H1 (cell line): ENCODE measurements around the gene EFHB. TPM values are rescaled to one million over a fixed set of nuclear protein-coding genes. Genes with fewer than 3 reads are reported as not detected.

Experiments
- CTCF ChIA-PET: fragments of 300-600 bp; sonication (Branson Sonifier 250); formaldehyde crosslinking; loops from one replicate; lab custom pipeline; 2021; ENCODE audit not compliant: partially characterized antibody; lab: Charles Lee
- POLR2A ChIA-PET: fragments of 300-600 bp; sonication (Branson Sonifier 250); formaldehyde crosslinking; loops from one replicate; lab custom pipeline; 2021; ENCODE audit warnings: inconsistent platforms; ENCODE audit not compliant: partially characterized antibody; lab: Charles Lee
- DNase-seq, 2 experiments: peaks; one replicate each; pipeline versions ENCODE4 v3.0.0 to v3.0.0-alpha.2; 2010 to 2022; ENCODE audit warnings: low spot score in 2 of 2, low read depth in 1 of 2, mixed read lengths in 1 of 2
- FAIRE-seq: peaks from 2 replicates; lab custom pipeline; 2011; peaks lifted over from hg19 to GRCh38; lab: Jason Lieb, UNC
- H2AFZ ChIP-seq: 2 replicates; pipeline ENCODE4 v1.8.1; 2012; ENCODE audit warnings: low read length, inconsistent platforms
- H2AK5ac ChIP-seq: 2 replicates; pipeline ENCODE4 v1.6.1; 2013; ENCODE audit warnings: low read depth, low read length
- H2BK120ac ChIP-seq: replicated peaks from 2 replicates; pipeline ENCODE3; 2013; ENCODE audit warnings: low read depth, low read length, inconsistent platforms
- H2BK12ac ChIP-seq: 2 replicates; pipeline ENCODE4 v1.6.1; 2013; ENCODE audit warnings: low read depth, low read length
- H2BK15ac ChIP-seq: 2 replicates; pipeline ENCODE4 v1.6.1; 2013; ENCODE audit warnings: low read length
- H2BK20ac ChIP-seq: 2 replicates; pipeline ENCODE4 v1.6.1; 2013; ENCODE audit warnings: low read length
- H2BK5ac ChIP-seq: 2 replicates; pipeline ENCODE4 v1.6.1; 2013; ENCODE audit warnings: low read depth, low read length
- H3K14ac ChIP-seq: 2 replicates; pipeline ENCODE4 v1.6.1; 2013; ENCODE audit warnings: inconsistent platforms; ENCODE audit not compliant: insufficient read length
- H3K18ac ChIP-seq: 2 replicates; pipeline ENCODE4 v1.6.1; 2013; ENCODE audit warnings: low read length; ENCODE audit errors: extremely low read depth
- H3K23ac ChIP-seq: 2 replicates; pipeline ENCODE4 v1.6.1; 2013; ENCODE audit warnings: inconsistent platforms; ENCODE audit not compliant: insufficient read length
- H3K23me2 ChIP-seq: 2 replicates; pipeline ENCODE4 v1.6.1; 2013; ENCODE audit warnings: low read depth, low read length
- H3K27ac ChIP-seq: 2 replicates; pipeline ENCODE4 v1.6.1; 2011; ENCODE audit warnings: low read depth, low read length, inconsistent platforms
- H3K27me3 ChIP-seq, 4 experiments: replicated peaks in 1 of 4; 1 replicate in 1 of 4; 2 replicates in 3 of 4; pipeline versions ENCODE4 v1.6.1 to v1.8.1; 2011 to 2013; ENCODE audit warnings: low read length in 3 of 4, mild to moderate bottlenecking in 3 of 4, inconsistent platforms in 2 of 4, mixed read lengths in 2 of 4, moderate library complexity in 1 of 4; ENCODE audit not compliant: control insufficient read depth in 3 of 4, insufficient read depth in 3 of 4; ENCODE audit errors: extremely low read depth in 1 of 4
- H3K36me3 ChIP-seq, 4 experiments: 2 replicates each; pipeline versions ENCODE4 v1.6.1 to v1.8.1; 2011 to 2013; ENCODE audit warnings: mild to moderate bottlenecking in 4 of 4, low read length in 3 of 4, moderate library complexity in 2 of 4, control low read depth in 1 of 4, inconsistent platforms in 1 of 4; ENCODE audit not compliant: insufficient read depth in 4 of 4, control insufficient read depth in 2 of 4
- H3K4ac ChIP-seq: replicated peaks from 2 replicates; pipeline ENCODE3; 2013; ENCODE audit warnings: low read length, low read depth, mixed read lengths, inconsistent platforms; ENCODE audit not compliant: insufficient read length
- H3K4me1 ChIP-seq, 4 experiments: replicated peaks in 1 of 4; 1 replicate in 1 of 4; 2 replicates in 3 of 4; pipeline versions ENCODE4 v1.6.1 to v1.8.1; 2011 to 2013; ENCODE audit warnings: low read length in 3 of 4, inconsistent platforms in 2 of 4, mixed read lengths in 1 of 4; ENCODE audit not compliant: insufficient read depth in 4 of 4, control insufficient read depth in 3 of 4
- H3K4me2 ChIP-seq, 2 experiments: 2 replicates each; pipeline versions ENCODE4 v1.6.1 to v1.8.1; 2011 to 2013; ENCODE audit warnings: low read depth in 2 of 2, low read length in 2 of 2, control low read depth in 1 of 2, inconsistent platforms in 1 of 2, mild to moderate bottlenecking in 1 of 2; ENCODE audit not compliant: insufficient read depth in 1 of 2
- H3K4me3 ChIP-seq, 4 experiments: fragments of 200-600, 300-600 bp in 1 of 4; sonication (generic), shearing (Covaris generic), sonication (Bioruptor Twin) in 1 of 4; 2 replicates each; pipeline versions ENCODE4 v1.5.1 to v1.8.1; 2011 to 2016; ENCODE audit warnings: low read length in 4 of 4, low read depth in 3 of 4, control low read depth in 2 of 4, inconsistent platforms in 2 of 4, mild to moderate bottlenecking in 2 of 4, mixed read lengths in 1 of 4, moderate library complexity in 1 of 4; ENCODE audit not compliant: insufficient read depth in 2 of 4; ENCODE audit errors: extremely low read depth in 1 of 4
- H3K56ac ChIP-seq: replicated peaks from 2 replicates; pipeline ENCODE3; 2013; ENCODE audit warnings: low read depth, mild to moderate bottlenecking, mixed read lengths, low read length, inconsistent platforms; ENCODE audit not compliant: insufficient read length
- H3K79me1 ChIP-seq: 2 replicates; pipeline ENCODE4 v1.6.1; 2013; ENCODE audit warnings: low read depth, low read length, control low read depth
- H3K79me2 ChIP-seq, 2 experiments: 2 replicates each; pipeline versions ENCODE4 v1.6.1 to v1.8.1; 2012 to 2013; ENCODE audit warnings: low read length in 2 of 2, mild to moderate bottlenecking in 2 of 2, inconsistent platforms in 1 of 2; ENCODE audit not compliant: insufficient read depth in 2 of 2, control insufficient read depth in 1 of 2
- H3K9ac ChIP-seq, 4 experiments: replicated peaks in 1 of 4; 1 replicate in 1 of 4; 2 replicates in 3 of 4; pipeline versions ENCODE4 v1.6.1 to v1.8.1; 2011 to 2013; ENCODE audit warnings: low read depth in 3 of 4, low read length in 3 of 4, control low read depth in 2 of 4, mild to moderate bottlenecking in 2 of 4, moderate library complexity in 2 of 4, inconsistent platforms in 1 of 4; ENCODE audit errors: extremely low read depth in 1 of 4
- H3K9me3 ChIP-seq, 2 experiments: 2 replicates each; pipeline versions ENCODE4 v1.6.1 to v1.8.1; 2012 to 2013; ENCODE audit warnings: mild to moderate bottlenecking in 2 of 2, moderate library complexity in 2 of 2, control low read depth in 1 of 2, inconsistent platforms in 1 of 2, low read depth in 1 of 2, low read length in 1 of 2, mixed read lengths in 1 of 2; ENCODE audit not compliant: insufficient read depth in 2 of 2
- H4K20me1 ChIP-seq, 2 experiments: replicated peaks in 1 of 2; 2 replicates each; pipeline versions ENCODE3 to v1.8.1; 2011 to 2013; ENCODE audit warnings: inconsistent platforms in 2 of 2, low read length in 2 of 2, mild to moderate bottlenecking in 1 of 2; ENCODE audit not compliant: insufficient read depth in 2 of 2, control insufficient read depth in 1 of 2
- H4K5ac ChIP-seq: 2 replicates; pipeline ENCODE4 v1.6.1; 2013; ENCODE audit warnings: low read length, low read depth, mixed read lengths, inconsistent platforms; ENCODE audit not compliant: insufficient read length
- H4K8ac ChIP-seq: 2 replicates; pipeline ENCODE4 v1.8.0; 2013; ENCODE audit warnings: mild to moderate bottlenecking, moderate library complexity, low read length, inconsistent platforms; ENCODE audit not compliant: insufficient read depth; ENCODE audit errors: extremely low read depth
- H4K91ac ChIP-seq: replicated peaks from 2 replicates; pipeline ENCODE3; 2013; ENCODE audit warnings: low read length, mixed read lengths, inconsistent platforms; ENCODE audit not compliant: insufficient read length
- BACH1 ChIP-seq: IDR thresholded peaks from 2 replicates; pipeline ENCODE4 v1.6.1; 2012; ENCODE audit warnings: low read length, improper control_type of control experiment
- CBX5 ChIP-seq: fragments of 300-800, 300-1000 bp; sonication (generic); IDR thresholded peaks from 2 replicates; pipeline ENCODE4 v1.7.1; 2016; ENCODE audit warnings: antibody characterized with exemption, low read length, low read depth
- CHD1 ChIP-seq: IDR thresholded peaks from 2 replicates; pipeline ENCODE4 v1.6.1; 2012; ENCODE audit warnings: low read depth, low read length, improper control_type of control experiment
- CREB1 ChIP-seq: IDR thresholded peaks from 2 replicates; pipeline ENCODE4 v1.6.1; 2012; ENCODE audit warnings: inconsistent platforms
- GABPA ChIP-seq: IDR thresholded peaks from 2 replicates; pipeline ENCODE4 v1.6.1; 2011; ENCODE audit warnings: mild to moderate bottlenecking, low read length, moderate library complexity, borderline replicate concordance; ENCODE audit not compliant: insufficient read depth
- POLR2A ChIP-seq, 2 experiments: IDR thresholded peaks; 1 replicate in 1 of 2; 2 replicates in 1 of 2; pipeline ENCODE4 v1.6.1; 2011; ENCODE audit warnings: low read depth in 2 of 2, low read length in 2 of 2, mild to moderate bottlenecking in 2 of 2; ENCODE audit errors: control extremely low read depth in 1 of 2
- RAD21 ChIP-seq, 2 experiments: IDR thresholded peaks in 1 of 2; conservative IDR thresholded peaks in 1 of 2; 2 replicates each; pipeline ENCODE4 v1.6.1; 2011; ENCODE audit warnings: low read depth in 2 of 2, low read length in 2 of 2, improper control_type of control experiment in 1 of 2, inconsistent platforms in 1 of 2, mild to moderate bottlenecking in 1 of 2, moderate library complexity in 1 of 2
- TAF7 ChIP-seq: optimal IDR thresholded peaks from 2 replicates; pipeline ENCODE3; 2011; ENCODE audit warnings: low read depth, mild to moderate bottlenecking, inconsistent platforms, low read length, moderate library complexity, borderline replicate concordance
- TBP ChIP-seq: IDR thresholded peaks from 2 replicates; pipeline ENCODE4 v1.6.1; 2011; ENCODE audit warnings: low read depth, low read length, improper control_type of control experiment
- ZNF274 ChIP-seq: IDR thresholded peaks from 2 replicates; pipeline ENCODE4 v1.7.0; 2012; ENCODE audit warnings: low read length, borderline replicate concordance; ENCODE audit errors: extremely low read depth
- WGBS, 2 experiments: shearing (Covaris generic) in 1 of 2; methylation state at CpG; one replicate each; pipeline versions ENCODE4 v1.1.6 to v1.1.7; 2013 to 2015; ENCODE audit warnings: low lambda C conversion rate in 2 of 2, mixed read lengths in 2 of 2, inconsistent platforms in 1 of 2, low coverage in 1 of 2, missing lambda C conversion rate in 1 of 2; ENCODE audit not compliant: insufficient replicate concordance in 2 of 2, insufficient coverage in 1 of 2, insufficient read length in 1 of 2; ENCODE audit errors: extremely low coverage in 1 of 2, missing lambda C conversion rate in 1 of 2; 5-methylcytosine and 5-hydroxymethylcytosine counted together
- polyA plus RNA-seq, 7 experiments: library from polyadenylated mRNA; depleted of rRNA in 3 of 7; stranded (reverse) in 5 of 7; unstranded in 2 of 7; fragments of >200 nt in 5 of 7; fragments of 200-250 nt in 2 of 7; gene quantifications; 1 replicate in 5 of 7; 2 replicates in 1 of 7; 4 replicates in 1 of 7; pipeline versions ENCODE4 v1.2.1 to v1.2.3, GENCODE V29; 2011 to 2013; ENCODE audit warnings: missing spikeins in 2 of 7, mixed read lengths in 2 of 7
- total RNA-seq: library from RNA; stranded (reverse); fragmentation: NEBNext Ultra II Directional; extraction: Animal tissue kit (Norgen Biotek cat#: 25700); gene quantifications from 2 replicates; pipeline ENCODE4 v1.2.1, GENCODE V29; 2021

The EFHB gene
- total and polyA plus RNA-seq, 2 of the 8 experiments (the other 6 are each of a cell fraction or from before 2014, with no cell fraction given), result 0.12 to 1.3 TPM

DNA sequence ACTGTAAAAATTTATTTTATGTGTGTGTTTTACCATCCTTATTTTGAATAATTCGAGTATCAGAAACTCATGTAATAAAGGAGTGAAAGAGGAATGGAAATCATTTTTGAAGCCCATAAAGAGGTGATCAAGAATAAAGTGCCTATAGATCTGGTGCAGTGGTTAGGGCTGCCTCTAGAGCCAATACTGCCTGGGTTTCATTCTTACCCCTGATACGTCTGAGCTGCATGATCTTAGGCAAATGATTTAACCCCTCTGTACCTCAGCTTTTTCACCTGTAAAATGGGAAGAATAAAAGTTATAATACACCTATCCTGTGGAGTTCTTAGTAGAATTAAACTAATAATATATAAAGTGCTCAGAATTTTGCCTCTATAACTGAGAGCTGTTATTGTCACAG, 30.4 kb downstream of the EFHB start:
- H2BK5ac ChIP-seq, result no peak overlapping the region
- H4K8ac ChIP-seq, result no peak overlapping the region
- no peak overlapping the region for H2BK20ac ChIP-seq
- no peak overlapping the region for H3K14ac ChIP-seq
- H2AK5ac ChIP-seq, result no peak overlapping the region
- no peaks in the 10 kb centered on the region for H3K23me2 ChIP-seq
- TF ChIP-seq GABPA (no peak), POLR2A (IDR thresholded peaks at IDR 0.05; ENCODE audit: control extremely low read depth in 1 of 2, low read depth in 2 of 2, low read length in 2 of 2) (no peak), CREB1 (no peak), TBP (no peak), CHD1 (no peak), BACH1 (no peak), ZNF274 (no peak), CBX5 (no peak), RAD21 (IDR thresholded peaks at IDR 0.05 in 1 of 2, conservative IDR thresholded peaks at IDR 0.05 in 1 of 2; ENCODE audit: low read depth in 2 of 2, low read length in 2 of 2) (no peak), TAF7 (no peak)
- H3K79me2 ChIP-seq, result no peaks in the 10 kb centered on the region
- H2BK15ac ChIP-seq, result no peak overlapping the region
- FAIRE-seq (no peak), DNase-seq (no peak)
- H3K4me2 ChIP-seq, result no peak overlapping the region
- H4K20me1 ChIP-seq, result no peaks in the 10 kb centered on the region
- no peak overlapping the region for H3K23ac ChIP-seq
- H3K4ac ChIP-seq, result no peak overlapping the region
- H3K56ac ChIP-seq, result no peak overlapping the region
- no peaks in the 10 kb centered on the region for H3K27me3 ChIP-seq
- no peak overlapping the region for H3K27ac ChIP-seq
- no peak overlapping the region for H2BK120ac ChIP-seq
- no peak overlapping the region for H3K4me3 ChIP-seq
- no peak overlapping the region for H3K18ac ChIP-seq
- H3K9ac ChIP-seq, result no peak overlapping the region
- CTCF ChIA-PET, result no interaction called here
- no peaks in the 10 kb centered on the region for H3K4me1 ChIP-seq
- H3K36me3 ChIP-seq, result no peaks in the 10 kb centered on the region
- H4K5ac ChIP-seq, result no peak overlapping the region
- H2AFZ ChIP-seq, result no peak overlapping the region
- POLR2A ChIA-PET, result no interaction called here
- H3K79me1 ChIP-seq, result no peaks in the 10 kb centered on the region
- 0 out of 4 replicates have a peak, but pooled peaks cover 0 to 3% of the 10 kb centered on the region in 2 experiments for H3K9me3 ChIP-seq
- H4K91ac ChIP-seq, result no peak overlapping the region
- H2BK12ac ChIP-seq, result no peak overlapping the region
- 93% methylated on average over 2 of the region's 2 CpGs; no CpG with 5 or more reads in 1 of the 2 experiments for WGBS, 2 experiments
